G401 (cell line): ENCODE data around the gene SEC22C. TPM values are rescaled to one million over a fixed set of nuclear protein-coding genes. Genes with fewer than 3 reads are reported as not detected.
"Not testable (repeated sequence)": the region's sequence is repeated elsewhere in the genome, so short reads cannot be mapped to it uniquely, and the experiment has no call there.

Experiments
- DNase-seq: peaks from one replicate; pipeline ENCODE4 v3.0.0-alpha.2; 2015; ENCODE audit warnings: low spot score
- in situ Hi-C: cut with HindIII; loops from 2 replicates; pipeline ENCODE4 v1.10.0; 2016; ENCODE audit warnings: low sequenced_read_pairs, mixed read lengths
- total RNA-seq: library from RNA; depleted of rRNA; stranded (reverse); fragments of >200 nt; shearing (Covaris generic); gene quantifications from 2 replicates; pipeline ENCODE4 v1.2.3, GENCODE V29; 2014; rRNA removed

Gene SEC22C
- total RNA-seq, result 83.4 and 84.3 TPM in 2 replicates

- DNase-seq, result peak; percentile 97
These were observed at the start of gene SEC22C for GRCh38 chr3:42581709-42582473. Gene SEC22C (minus strand): TSS chr3:42581967. CDS start chr3:42569046, 12,921 bp downstream.

GRCh38 chr3:42613462-42613861, 31.7 kb upstream of the SEC22C start:
- DNase-seq, result no peak

More at GRCh38 chr3:42581709-42582473, at the start of gene SEC22C:
- in situ Hi-C loops, result no loop called here

GRCh38 chr3:42612928-42613327, 31.2 kb upstream of the SEC22C start:
- in situ Hi-C loops, result no loop called here
- no peak for DNase-seq

More at GRCh38 chr3:42613462-42613861, 31.7 kb upstream of the SEC22C start:
- in situ Hi-C loops, result no loop called here

GRCh38 chr3:42612217-42612616, 30.4 kb upstream of the SEC22C start:
- in situ Hi-C loops, result no loop called here

GRCh38 chr3:42610976-42611375, 29.2 kb upstream of the SEC22C start:
- no peak for DNase-seq
- in situ Hi-C loops, result no loop called here

More at GRCh38 chr3:42612217-42612616, 30.4 kb upstream of the SEC22C start:
- DNase-seq, result no peak

GRCh38 chr3:42608581-42608980, 26.8 kb upstream of the SEC22C start:
- DNase-seq, result peak; percentile 49

GRCh38 chr3:42605546-42606173, 23.9 kb upstream of the SEC22C start:
- DNase-seq, result peak; percentile 29
- in situ Hi-C loops, result no loop called here

More at GRCh38 chr3:42608581-42608980, 26.8 kb upstream of the SEC22C start:
- in situ Hi-C loops, result no loop called here

GRCh38 chr3:42602961-42603360, 21.2 kb upstream of the SEC22C start:
- DNase-seq, result no peak
- in situ Hi-C loops, result no loop called here

GRCh38 chr3:42601896-42602581, 20.3 kb upstream of the SEC22C start:
- in situ Hi-C loops, result no loop called here
- peak; percentile 48 for DNase-seq

GRCh38 chr3:42600958-42601675, 19.4 kb upstream of the SEC22C start:
- peak; percentile 69 for DNase-seq
- in situ Hi-C loops, result no loop called here

- peak; percentile 99 for DNase-seq
- in situ Hi-C loops, result no loop called here
These were observed 18.6 kb upstream of the SEC22C start, which contains the start of gene NKTR for GRCh38 chr3:42600111-42600957. Gene NKTR (plus strand): TSS chr3:42600686. CDS start chr3:42601007, 321 bp downstream.

GRCh38 chr3:42597098-42597497, 15.3 kb upstream of the SEC22C start:
- DNase-seq, in situ Hi-C loops: not testable (repeated sequence)

- DNase-seq, result no peak
- in situ Hi-C loops, result no loop called here
These were observed 13.9 kb upstream of the SEC22C start for GRCh38 chr3:42595682-42596081.

GRCh38 chr3:42593635-42594034, 11.9 kb upstream of the SEC22C start:
- no peak for DNase-seq
- in situ Hi-C loops, result no loop called here

GRCh38 chr3:42591811-42592210, 10.0 kb upstream of the SEC22C start:
- in situ Hi-C loops, result no loop called here
- no peak for DNase-seq

GRCh38 chr3:42590989-42591756, 9.4 kb upstream of the SEC22C start:
- in situ Hi-C loops, result no loop called here
- no peak for DNase-seq

- in situ Hi-C loops, result no loop called here
- no peak for DNase-seq
These were observed 7.8 kb upstream of the SEC22C start for GRCh38 chr3:42589382-42590109.
